GM08714 (cell line): ENCODE measurements around the gene SEC31B.

Experiments used
- H3K4me3 ChIP-seq: fragments of 200-500 bp; sonication (Bioruptor generic); 2 replicates; pipeline ENCODE4 v1.5.1; 2014; ENCODE audit warnings: mild to moderate bottlenecking, low read length, inconsistent platforms
- ZNF274 ChIP-seq: IDR thresholded peaks from 2 replicates; pipeline ENCODE4 v1.6.1; 2012; ENCODE audit warnings: mild to moderate bottlenecking, low read depth, low read length

SEC31B gene

DNA sequence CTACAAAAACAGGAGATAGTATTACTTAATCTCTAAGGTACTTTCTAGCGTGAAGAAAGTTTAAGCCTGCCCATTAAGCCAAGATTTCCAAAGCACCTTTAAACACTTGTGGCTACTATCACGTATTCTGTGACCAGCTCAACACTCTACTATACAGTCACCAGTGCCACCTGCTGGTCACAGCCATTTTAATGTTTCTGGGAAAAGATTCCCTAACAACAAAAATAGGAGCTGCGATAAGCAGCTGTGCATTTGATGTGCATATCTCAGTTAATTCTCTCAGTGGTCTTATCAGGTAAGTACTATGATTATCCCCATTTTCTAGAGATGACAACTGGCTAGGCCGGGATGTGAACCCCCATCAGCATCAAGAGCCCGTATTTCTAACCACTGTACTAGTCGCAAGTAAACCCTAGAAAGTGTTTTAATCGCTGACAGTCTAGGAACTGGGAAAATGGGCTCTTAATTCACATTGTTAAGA, 860 bp downstream of the SEC31B start:
- no peak for TF ChIP-seq ZNF274
- H3K4me3 ChIP-seq, result no peak overlapping the region

DNA sequence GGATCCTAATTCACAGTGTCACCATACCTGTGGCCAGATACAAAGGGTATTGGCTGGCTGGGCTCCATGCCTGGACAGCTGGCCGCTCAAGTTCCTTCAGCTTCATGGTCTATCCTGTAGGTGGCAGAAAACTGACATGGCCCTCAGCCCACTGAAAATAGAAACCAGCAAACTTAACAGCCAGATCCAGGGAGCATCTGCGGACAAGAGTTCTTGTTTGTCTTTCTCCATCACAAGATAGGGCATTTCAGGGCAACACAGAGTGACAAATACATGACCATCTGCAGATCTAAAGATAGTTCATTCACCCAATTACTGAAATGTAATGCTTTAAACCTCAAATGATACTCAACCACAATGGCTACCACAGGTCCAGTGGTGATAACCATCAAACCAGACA, 2.8 kb downstream of the SEC31B start:
- no peak overlapping the region for H3K4me3 ChIP-seq
- no peak for TF ChIP-seq ZNF274

DNA sequence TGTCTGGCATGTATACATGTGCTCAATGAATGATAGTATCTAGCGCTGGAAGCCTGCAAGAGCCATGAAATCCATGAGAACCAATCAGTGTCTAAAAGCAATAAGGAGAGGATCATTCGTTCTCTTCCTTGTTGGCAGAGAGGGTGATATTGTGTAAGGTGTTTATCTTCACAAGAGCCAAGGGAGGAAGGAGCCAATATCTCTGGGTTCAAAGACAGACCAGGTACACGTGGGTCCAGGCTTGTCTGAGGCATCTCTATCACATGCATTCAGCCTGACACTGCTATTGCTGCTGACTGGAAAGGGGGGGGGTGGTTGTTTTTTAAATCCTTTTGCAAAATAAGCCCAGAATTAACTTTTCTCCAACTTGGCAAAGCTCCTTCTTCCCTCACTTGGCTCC, 4.0 kb downstream of the SEC31B start:
- no peak overlapping the region for H3K4me3 ChIP-seq
- no peak for TF ChIP-seq ZNF274

DNA sequence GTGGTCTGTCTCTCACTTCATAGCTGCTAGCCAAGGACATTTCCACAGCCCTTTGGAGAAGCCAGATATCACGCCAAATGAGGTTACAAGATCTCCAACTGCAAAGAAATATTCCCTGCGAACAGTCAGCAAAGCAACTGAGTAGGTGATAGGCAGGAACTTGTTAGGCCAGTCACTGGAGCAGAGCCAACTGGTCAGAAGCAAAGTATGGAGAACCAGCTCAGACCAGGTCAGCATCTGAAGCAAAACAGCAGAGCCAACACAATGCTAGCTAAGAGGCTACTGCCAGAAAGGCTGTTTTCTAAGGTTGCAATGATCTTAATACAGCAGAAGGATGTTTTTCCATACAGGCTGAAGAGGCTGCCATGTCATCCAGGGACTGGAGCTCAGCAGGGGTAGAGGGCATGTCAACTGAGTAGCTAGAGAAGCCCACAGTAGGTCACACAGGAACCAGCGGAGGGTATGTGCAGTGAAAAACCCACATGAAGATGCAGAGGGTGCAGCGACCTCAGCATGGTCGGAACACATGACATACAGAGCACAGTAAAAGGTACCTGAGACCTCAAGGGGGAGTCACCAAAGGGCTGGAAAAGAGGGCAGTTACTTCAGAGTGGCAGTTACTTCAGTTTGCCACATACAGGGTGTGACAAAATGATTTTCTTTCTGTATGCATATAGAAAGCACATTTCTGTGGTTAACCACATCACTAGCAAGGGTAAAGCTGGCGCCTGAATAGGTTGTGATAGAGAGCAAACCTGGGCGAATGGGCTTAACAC, 8.9 kb downstream of the SEC31B start:
- H3K4me3 ChIP-seq, result no peak overlapping the region
- no peak for TF ChIP-seq ZNF274

DNA sequence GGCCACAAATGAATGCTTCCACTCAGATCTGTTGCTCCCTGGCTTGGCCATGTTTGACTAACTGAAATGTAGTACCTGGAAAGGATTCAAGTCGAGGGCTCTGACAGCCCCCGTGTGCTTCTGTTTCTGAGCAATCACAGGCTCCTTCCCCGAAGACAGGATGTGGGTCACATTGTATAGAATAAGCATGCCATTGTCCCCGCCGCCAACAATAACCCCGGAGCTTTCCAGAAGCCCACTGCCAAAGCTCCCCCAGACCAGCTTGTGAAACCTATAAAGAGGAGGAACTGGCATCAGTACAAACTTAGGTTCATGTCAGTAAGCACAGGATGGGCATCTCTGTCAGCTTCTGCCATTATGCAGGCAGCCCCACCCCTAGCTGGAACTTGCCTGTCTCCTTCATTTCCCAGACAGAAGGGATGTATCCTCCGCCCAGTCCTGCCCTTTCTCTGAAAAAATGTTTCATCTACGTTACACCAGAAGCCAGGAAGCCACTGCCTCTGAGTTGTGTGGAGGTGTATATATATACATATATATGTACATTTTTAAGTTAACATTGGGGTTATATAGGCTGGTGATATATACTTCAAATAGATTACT, 10.3 kb downstream of the SEC31B start:
- H3K4me3 ChIP-seq, result no peak overlapping the region
- TF ChIP-seq ZNF274, result no peak

DNA sequence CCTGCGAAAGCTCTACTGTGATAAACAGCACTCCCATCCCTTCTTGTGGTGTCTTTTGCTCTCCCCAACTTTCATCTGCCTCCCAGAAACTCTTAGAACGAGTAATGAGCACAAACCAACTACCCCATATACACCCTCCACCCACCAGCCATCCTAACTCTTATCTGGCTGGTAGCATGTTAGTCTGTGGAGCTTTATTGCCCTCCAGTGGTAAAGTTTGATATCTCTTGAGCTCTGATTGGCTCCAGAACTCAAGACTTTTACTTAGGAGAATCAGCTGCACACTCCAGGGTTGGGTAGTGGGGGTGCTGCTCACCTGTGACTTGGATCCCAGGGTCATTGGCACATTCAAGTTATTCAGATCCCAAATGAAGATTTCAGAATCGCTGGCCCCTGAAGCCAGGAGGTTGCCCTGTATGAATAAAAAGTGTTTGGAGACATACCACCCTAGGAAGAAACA, 10.9 kb downstream of the SEC31B start:
- TF ChIP-seq ZNF274, result no peak
- H3K4me3 ChIP-seq, result no peak overlapping the region

DNA sequence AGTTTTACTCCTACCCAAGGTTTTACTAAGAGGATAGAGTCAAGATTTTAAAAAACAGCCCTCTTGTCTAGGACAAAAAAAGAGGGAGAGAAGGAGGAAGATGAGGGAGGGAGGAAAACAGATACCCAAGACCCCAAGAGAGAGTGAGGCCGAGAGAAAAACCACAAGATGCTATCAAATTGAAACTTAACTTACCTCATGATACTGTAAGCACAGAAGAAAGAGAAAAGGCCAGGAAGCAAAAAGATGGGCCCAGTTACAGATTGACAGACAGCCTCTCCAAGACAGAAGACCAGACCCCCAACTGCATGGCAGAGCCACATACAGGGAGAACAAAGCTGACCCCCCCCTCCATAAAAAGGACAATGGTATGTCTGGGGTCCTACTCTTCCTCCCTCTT, 11.4 kb downstream of the SEC31B start:
- no peak for TF ChIP-seq ZNF274
- no peak overlapping the region for H3K4me3 ChIP-seq

DNA sequence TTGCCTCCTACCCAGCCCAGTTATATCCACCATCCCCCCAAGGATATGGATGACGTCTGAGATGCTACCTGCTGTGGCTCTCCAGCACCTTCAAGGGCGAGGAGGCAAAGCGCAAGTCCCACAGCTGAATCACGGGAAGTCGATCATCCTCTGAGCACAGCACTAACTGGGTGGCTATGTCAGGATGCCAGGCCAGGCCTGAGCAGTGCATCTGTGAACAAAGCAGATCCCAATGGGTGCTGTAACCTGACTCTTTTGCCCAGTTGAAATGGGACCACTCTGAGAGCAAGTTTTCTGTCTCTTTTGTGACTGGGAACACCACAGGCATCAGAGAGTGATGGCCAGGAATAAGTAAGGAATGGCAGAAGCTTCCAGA, 12.3 kb downstream of the SEC31B start:
- H3K4me3 ChIP-seq, result no peak overlapping the region
- TF ChIP-seq ZNF274, result no peak

DNA sequence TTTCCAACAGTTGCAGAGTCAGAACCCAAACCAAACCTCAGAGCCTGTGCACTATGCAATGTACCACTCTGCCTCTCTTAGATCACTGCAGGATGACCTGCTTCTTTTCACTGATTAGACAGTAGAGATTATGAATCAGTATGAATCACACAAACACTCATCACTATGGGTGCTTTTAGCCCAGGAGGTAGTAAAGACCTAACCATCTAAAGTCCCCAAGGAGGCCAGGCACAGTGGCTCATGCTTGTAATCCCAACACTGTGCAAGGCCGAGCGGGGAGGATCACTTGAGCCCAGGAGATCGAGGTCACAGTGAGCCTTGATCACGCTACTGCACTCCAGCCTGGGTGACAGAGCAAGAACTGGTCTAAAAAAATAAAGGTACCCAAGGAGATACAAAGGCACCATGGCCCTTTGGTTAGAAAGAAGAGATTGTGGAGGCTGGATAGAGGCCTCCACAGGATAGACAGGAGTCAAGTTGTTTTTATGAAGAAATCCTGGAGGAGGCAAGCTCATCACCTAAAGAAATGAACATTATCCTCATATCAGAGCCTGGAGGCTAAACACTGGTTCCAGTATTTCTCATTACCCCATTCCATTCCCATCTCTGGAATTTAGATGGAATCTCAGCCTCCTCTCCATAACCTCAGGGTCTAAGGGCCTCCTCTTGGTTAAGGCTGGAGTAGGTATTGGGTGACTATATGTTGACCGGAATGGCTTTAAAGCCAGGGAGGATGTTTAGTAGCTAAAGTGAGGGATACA, 12.9 kb downstream of the SEC31B start:
- no peak for TF ChIP-seq ZNF274

DNA sequence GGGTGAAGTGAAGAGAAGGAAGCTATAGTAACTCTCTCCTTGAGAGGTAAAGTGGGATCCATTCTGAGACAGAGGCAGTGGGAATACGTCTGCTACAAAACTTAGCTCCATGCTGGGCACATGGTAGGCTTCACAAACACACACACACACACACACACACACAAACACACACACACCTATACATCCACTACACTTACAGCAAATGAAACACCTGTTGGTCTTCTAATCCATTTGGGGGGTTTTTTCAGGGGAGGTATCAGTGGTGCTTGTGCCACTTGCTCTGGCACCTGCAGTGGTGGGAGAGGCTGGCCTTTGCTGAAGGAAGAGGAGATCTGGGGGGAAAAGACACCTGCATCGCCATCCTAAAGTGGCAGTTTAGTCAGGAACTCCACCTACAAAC, 14.5 kb downstream of the SEC31B start:
- H3K4me3 ChIP-seq, result no peak overlapping the region
- TF ChIP-seq ZNF274, result no peak

More for the DNA sequence above, 12.9 kb downstream of the SEC31B start:
- no peak overlapping the region for H3K4me3 ChIP-seq

DNA sequence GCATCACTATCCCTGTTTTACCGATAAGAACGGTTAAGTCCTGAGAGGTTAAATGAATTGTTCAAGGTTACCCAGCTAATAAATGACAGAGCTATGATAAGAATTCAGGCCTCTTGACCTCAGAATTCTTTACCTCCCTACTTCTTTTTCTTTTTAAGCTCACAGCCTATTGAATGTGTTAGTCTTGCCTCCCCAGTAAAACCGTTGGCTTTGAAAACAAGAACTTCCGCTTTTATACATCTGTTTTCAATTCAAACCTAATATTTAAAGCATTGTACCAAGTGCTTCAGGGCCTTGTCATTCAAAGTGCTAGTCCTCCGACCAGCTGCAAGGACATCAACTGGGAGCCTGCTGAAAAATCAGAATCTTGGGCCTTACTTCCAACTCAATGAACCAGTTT, 15.6 kb downstream of the SEC31B start:
- no peak overlapping the region for H3K4me3 ChIP-seq
- TF ChIP-seq ZNF274, result no peak

DNA sequence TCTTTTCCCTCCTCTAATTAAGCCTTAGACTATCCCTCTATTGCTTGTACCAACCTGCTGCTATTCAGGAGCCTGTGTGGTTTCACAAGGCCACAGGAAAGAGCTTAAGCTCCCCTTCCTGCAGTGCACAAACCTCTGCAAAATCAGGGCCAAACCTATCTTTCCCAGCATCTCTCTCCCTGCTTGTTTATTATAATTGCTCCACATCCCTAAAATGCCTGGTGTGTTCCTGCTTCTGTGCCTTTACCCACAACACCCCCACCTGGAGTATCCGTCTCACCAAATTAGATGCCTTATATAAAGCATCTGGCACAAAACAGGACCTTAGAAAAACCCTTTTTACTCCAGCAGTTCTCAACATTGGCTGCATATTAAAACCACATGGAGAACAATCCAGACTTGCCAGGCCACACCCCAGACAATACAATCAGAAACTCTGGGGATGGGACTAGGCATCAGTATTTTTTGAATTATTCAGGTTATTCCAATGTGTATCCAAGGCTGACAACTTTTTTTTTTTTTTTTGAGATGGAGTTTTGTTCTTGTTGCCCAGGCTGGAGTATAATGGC, 16.7 kb downstream of the SEC31B start:
- no peak overlapping the region for H3K4me3 ChIP-seq
- no peak for TF ChIP-seq ZNF274

DNA sequence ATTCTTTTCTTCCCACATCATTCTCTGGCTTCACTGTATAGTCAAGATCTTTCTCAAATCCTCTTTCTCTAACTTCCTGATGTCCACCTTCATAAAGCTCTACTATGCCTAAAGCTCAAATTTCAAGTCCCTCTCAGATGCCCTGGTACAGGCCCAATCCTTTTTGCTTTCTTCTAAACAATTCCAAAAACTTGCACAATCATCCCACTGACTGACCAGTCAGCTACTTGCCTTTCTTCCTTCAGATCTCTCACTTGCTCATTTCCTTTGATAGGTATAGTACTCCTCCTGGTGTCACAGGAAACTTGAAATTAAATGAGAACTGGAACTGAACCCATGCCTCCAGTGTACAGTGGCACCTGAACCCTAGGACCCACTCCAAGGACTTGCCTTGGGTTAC, 18.2 kb downstream of the SEC31B start:
- no peak overlapping the region for H3K4me3 ChIP-seq
- no peak for TF ChIP-seq ZNF274

DNA sequence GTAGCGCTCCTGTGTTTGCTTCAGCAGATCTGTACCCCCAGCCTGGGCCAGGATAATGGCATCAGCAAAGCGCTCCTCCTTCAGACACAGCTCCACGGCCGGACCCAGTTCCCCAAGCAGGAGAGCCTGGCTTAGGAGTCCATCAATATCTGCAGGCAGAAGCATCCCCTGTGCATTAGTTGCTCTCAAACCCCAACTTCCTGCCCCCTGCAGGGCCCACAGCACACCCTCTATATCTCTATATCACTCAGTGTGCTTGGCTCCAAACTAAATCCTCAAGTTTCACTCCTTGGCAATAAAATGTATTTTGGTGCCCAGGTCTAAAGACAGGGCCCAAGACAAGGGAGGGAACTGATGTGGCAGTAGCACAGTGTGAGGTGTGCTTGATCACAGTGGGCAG, 21.6 kb downstream of the SEC31B start:
- H3K4me3 ChIP-seq, result no peak overlapping the region
- no peak for TF ChIP-seq ZNF274
